Activated gamma-delta T cell treated with Interleukin-2 at 50 U/mL for 16 hours (primary cell): ENCODE data around the gene AP2M1.
"Not testable (repeated sequence)": the region's sequence is repeated elsewhere in the genome, so short reads cannot be mapped to it uniquely, and the experiment has no call there.

ENCODE experiments used
- DNase-seq: peaks from one replicate; pipeline ENCODE4 v3.0.0-alpha.2; 2020

AP2M1 gene

DNA sequence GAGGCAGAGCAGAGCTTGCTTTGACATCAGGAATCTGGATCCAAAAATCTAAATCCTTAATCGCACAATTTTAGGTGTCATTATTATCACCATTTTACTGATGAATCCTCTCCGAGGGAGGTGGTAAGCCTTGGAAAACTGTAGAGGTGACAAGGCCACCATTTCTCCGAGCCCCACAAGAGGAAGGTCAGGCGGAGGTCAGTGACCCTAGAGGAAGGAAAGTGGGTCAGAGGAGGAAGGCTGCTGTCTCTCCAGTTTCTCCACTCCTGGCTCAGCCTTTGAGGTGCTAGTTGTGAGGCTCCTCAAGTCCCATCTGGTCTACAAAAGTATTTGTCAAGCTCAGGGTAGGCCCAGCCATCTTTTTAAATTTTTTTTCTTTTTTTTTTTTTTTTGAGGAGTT is 16.3 kb upstream of the AP2M1 start:
- DNase-seq, result no peak

DNA sequence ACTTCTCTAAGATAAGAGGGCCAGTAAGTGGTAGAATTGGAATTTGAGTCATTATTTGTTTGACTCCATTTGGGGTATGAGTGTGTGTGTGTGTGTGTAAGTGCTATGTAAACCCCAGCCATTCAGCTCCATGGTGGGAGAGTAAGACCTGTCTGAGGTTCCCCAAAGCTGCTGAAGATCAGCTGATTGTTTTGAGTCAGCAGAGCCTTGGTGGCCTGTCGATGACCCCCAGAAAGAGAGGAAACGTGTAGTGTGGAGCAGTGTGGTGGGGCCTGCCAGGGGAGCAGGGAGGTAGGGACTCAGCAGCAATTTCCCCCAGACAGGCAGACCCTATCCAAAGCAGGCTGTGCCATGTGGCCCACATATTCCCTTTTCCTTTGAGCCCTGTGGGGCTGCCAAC is 14.2 kb upstream of the AP2M1 start:
- DNase-seq, result no peak

DNA sequence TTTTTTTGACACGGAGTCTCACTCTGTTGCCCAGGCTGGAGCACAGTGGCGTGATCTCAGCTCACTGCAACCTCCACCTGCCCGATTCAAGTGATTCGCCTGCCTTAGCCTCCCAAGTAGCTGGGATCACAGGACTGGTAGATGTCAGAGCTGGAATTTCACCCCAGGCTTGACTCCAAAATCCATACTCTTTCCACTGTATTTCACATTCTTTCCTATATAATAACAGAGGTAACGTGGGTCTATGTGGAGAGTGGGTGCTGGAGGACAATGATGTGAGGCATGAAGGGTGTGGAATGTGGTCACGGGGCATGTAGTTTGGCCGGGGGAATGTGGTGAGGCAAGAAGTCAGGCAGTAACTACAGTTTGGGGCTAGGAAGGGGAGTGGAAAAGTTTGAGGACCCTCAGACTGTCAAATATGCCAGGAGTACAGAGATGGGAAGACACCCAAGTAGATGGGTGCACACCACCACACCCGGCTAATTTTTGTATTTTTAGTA is 12.0 kb upstream of the AP2M1 start:
- not testable (repeated sequence) for DNase-seq

DNA sequence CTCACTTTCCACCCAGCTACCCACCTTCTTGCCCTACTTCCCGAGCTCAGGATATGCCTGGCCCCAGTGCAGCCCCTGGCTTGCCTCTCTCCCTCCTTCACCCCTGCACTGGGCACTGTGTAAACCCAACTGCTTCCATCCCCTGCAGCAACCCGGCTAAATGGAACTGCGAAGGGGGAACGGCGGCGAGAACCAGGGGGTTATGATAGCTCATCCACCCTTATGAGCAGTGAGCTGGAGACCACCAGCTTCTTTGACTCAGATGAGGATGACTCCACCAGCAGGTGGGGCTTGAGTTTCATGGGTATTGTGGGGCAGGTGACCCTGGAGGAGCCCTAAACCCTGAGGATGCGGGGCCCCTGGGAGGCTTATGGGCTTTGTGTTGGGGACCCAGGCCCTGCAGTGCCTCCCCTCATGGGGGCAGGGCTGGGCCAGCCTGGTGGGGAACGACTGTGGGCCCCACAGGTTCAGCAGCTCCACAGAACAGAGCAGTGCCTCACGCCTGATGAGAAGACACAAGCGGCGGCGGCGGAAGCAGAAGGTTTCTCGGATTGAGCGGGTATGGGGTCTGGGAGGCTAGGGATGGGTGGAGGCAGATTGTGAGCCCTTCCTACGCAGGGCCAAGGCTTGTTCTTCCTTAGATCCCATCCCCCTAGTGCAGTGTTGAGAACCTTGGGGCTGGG is 9.9 kb upstream of the AP2M1 start:
- DNase-seq, result no peak

DNA sequence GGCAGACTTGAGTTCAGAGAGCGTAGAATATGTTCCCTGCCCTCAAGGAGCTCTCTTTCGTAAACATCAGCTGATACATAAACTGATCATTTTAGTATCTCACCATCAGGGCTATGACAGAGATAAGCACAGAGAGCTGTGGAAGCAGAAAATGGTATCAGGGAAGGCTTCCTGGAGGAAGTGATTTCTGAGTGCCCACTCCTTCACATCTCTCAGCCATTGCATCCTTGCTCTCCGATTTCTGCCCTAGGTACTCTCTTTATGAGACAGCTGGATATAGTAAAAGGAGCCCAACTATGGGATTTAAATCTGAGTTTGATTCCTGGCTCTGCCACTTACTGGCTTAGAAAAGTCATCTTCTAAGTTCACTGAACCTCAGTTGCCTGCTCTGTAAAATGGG is 9.1 kb upstream of the AP2M1 start:
- no peak for DNase-seq

DNA sequence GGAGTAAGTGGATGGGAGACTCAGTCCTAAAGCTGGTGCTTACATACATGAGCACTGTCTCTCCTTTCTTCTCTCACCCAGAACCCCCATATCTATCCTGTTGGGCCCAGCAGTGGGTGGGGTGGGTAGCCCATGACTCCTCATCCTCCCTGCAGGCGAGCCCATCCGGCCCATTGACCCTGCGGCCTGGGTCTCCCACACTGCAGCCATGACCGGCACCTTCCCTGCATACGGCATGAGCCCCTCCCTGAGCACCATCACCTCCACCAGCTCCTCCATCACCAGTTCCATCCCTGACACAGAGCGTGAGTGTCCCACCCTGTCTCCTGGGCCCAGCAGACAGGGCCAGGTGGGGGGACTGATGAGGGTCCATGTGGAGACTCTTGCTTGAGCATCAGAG is 8.0 kb upstream of the AP2M1 start:
- DNase-seq, result no peak

DNA sequence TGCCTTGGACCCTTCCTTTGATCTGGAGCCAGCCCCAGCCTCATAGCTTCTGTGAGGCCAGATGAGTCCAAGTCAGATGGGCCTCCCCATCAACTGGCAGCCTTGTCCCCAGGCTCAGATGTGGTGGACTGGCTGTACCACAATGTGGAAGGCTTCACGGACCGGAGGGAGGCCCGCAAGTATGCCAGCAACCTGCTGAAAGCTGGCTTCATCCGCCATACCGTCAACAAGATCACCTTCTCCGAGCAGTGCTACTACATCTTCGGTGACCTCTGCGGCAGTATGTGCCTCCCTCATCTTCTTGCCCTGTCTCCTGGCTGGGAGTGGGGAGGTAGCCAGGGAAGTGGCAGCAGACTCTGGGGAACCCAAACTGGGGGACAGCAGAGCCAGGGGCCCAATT is 6.9 kb upstream of the AP2M1 start:
- no peak for DNase-seq

DNA sequence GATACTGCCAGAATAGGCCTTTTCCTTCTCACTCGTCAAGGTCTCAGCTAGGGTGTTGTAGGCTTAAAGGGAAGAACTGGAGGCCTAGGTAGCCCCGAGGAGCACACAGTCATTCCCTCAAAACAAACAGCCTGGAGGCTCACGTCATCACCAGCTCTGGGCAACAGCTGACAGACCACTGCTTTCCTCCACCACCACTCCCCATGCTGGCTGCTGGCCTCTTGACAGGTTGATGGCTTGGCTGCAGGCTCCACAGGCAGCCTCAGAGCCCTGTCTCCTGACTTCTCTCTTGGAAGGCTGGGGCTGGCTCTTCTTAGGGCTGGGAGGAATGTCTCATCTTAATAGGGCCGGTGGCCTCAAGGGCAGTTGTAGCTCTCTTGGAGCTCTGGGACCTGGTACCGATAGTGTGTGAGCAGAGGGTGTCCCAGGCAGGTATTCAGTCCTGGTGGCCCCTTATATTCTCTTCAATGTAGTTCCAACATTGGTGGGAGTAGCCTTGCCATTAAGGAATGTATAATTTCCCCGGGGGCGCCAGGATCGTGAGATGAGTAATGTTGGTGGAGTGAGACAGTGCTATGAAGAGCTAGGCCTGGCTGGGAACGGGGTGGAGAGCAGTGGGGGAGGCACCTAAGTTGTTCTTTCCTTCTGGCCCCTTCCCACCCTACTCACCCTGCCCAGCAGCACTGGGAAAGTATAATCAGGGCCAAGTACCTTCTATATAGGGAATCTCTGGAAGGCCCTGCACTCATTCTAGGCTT is 6.1 kb upstream of the AP2M1 start:
- no peak for DNase-seq

DNA sequence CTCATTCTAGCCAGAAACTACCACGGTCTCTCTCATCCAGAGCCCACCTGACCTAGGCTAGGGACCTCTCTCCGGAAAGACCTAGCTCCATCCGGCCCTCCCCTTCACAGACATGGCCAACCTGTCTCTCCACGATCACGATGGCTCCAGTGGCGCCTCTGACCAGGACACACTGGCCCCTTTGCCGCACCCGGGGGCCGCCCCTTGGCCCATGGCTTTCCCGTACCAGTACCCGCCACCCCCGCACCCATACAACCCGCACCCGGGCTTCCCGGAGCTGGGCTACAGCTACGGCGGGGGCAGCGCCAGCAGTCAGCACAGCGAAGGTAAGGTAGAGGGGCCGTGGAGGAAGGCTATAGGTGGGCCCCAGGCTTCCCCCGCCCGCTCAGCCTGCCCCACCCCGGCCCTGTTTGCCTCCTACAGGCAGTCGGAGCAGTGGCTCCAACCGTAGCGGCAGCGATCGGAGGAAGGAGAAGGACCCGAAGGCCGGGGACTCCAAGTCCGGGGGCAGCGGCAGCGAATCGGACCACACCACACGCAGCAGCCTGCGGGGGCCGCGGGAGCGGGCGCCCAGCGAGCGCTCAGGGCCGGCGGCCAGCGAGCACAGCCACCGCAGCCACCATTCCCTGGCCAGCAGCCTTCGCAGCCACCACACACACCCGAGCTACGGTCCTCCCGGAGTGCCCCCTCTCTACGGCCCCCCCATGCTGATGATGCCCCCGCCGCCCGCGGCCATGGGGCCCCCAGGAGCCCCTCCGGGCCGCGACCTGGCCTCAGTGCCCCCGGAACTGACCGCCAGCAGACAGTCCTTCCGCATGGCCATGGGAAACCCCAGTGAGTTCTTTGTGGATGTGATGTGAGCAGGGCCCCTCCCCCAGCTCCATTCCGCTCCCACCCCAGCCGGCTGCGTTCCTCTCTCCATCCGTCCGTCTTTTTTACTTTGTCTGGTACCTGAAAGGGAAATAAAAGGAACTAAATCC is 4.5 kb upstream of the AP2M1 start:
- no peak for DNase-seq

DNA sequence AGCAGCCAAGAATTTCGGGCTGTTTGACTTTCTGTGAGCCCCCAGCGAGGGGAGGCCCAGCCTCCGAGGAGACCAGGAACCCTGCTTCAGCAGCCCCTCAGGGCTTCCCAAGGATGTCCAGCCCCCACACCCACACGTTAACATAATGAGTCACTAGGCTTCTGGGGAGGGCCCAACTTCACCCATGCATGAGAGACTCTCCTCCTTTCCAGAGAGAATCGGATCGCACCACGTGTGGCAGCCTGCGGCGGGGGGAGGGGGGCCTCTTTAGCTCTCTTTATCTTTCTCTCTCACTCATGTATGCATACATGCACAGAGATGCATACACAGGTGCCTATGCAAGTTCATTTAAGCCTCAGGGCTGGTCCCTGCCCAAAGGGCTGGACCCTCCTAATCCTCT is 3.1 kb upstream of the AP2M1 start:
- DNase-seq, result no peak

DNA sequence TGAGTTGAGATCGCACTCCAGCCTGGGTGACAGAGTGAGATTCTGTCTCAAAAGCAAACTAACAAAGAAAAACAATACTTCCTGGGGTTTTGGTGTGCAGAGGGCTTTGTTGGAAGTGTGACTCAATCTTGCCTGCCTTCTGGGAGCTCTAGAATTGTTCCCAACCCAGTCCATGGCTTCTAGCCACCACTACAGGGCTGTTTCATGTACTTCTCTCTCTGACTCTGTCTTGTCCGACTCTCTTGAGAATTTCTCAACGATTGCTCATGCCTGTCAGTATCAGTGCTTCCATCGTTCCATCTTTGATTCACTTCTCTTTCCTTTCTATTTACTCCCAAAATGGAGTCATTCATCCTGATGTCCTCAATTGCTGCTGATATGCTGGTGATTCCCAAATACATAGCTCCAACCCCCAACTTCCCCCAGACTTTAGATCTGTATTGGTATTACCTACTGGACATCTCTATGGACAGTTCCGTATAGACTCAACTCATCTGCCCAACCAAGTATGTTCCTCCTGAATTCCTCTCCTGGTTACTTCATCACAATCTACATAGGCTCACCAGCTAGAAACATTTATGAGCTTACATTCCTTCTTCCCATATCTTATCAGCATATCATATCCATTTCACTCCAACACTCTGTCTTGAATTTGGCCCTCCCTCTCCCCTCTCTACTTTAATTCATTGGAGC is 1.8 kb upstream of the AP2M1 start:
- no peak for DNase-seq

DNA sequence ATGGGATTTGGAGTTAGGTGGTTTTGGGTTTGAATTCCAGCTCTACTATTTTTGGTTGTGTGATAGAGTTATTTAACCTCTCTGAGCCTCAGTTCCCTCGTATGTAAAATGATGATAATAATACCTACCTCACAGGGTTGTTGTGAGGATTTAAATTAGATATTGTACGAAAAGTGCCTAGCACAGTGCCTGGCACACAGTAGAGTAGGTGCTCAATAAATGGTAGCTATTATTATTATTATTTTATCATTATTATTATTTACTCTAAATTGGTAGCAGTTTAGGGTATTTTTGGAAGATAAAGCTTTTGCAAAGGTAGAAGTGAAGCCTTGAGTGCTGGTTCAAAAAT is 1.3 kb upstream of the AP2M1 start:
- DNase-seq, result no peak

DNA sequence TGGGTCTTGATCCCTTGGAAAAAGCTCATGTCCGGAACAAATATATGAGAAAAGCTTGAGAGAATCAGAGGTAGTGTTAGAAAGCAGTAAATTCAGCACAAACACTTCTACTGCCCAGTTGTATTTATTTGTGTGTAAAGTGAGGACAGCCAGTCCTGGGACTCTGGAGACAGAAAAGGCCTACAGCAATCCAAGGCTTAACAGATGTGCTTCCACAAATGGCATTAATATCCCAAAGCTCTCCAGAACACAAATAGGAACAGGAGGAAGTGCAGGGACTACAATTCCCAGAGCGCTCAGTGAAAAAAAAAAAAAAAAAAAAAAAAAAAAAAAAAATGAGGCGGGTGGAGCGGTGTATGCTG is 390 bp upstream of the AP2M1 start:
- no peak for DNase-seq

DNA sequence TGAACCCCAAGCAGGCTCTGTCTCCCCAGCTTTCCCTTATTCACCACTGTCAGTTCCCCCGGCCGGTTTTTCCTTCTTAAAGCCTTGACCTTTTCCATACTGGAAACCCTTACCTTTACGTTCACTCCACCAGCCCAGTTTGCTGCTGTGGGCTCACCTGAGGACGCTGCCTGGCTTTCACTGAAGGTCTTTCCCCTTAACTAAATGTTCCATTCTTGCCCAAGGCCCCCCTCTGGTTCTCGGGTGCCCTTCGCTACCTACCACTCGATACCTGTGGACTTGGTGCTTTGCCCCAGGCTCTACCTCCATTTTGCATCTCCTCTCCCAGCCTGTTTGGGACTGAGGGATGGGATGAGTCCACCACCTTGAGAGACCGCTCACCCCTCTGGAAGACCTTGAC is 851 bp downstream of the AP2M1 start:
- no peak for DNase-seq

DNA sequence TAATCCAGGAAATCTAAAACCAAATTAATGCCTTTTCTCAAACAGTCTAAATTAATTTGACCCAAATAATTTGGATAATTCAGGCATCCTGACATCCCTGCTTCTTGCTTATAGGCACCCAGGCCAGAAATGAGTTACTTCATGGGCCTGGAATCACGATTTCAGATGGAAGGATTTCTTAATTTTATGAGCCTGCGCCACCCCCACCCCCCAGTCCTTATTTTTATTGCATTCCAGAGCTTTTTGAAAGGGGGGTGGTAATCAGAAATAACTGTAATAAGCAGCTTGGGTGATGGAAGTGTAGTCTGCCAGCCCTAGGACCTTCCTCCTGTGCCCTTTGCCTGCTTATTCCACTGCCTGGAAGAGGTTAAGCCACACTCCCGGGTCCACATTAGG is 1.3 kb downstream of the AP2M1 start:
- DNase-seq, result no peak

DNA sequence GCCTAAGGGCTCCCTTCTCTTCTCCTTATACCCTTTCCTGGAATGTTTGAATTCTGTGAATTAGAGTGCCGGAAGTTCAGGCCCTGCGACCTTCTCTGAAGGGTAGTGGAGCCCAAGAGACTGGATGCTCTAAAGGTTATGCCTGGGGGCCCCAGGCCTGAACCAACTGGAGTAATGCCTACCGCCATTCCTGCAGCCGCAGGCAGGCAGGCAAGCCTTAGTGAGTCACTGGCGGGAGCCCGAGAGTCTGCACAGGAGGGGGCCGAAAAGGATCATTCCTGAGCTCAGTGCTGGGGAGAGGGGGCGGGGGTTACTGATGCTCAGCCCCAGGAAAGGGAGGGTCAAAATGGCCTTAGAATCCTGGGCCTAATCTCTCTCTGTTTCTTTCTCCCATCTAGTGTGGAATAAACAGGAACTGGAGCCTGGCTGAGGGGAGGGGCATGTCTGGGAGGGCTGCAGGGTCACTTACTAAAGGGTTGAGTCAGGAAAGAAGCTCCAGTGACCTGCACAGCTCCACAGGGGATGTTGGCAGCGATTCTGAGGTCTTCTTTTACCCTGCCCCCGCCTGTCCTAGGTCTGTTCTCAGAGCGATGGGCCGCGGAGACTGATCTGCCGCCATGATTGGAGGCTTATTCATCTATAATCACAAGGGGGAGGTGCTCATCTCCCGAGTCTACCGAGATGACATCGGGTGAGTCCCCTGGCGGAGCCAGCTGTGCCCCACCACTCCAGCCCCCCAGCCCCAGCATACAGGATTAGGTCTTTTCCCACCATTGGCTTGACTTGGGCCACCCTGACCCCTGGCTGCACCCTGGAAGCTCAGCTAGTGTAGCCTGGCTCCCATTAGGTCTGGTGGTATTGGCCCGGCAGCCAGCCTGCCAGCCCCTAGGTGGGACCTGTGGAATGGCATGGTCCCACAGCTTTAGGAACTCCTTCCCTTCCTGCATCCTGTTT is 2.0 kb downstream of the AP2M1 start:
- no peak for DNase-seq

DNA sequence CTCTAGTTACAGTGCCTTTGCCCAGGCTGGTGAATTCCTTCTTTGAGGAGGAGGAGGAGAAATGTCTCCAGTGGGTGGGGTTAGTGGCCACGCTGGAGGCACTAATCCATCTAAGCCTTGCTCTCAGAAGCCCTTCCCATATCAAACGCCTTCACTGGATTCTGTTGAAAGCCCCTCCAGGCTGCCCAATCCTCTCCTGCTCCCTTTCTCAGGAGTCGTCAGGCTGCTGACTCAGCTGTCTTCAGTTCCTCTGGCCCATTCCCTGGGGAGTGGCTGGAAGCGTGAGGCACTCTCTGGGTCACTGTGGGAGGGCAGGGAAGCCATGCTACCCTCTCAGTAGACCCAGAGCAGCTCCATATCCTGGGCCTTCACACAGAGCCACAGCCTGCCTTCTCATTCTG is 2.7 kb downstream of the AP2M1 start:
- no peak for DNase-seq

DNA sequence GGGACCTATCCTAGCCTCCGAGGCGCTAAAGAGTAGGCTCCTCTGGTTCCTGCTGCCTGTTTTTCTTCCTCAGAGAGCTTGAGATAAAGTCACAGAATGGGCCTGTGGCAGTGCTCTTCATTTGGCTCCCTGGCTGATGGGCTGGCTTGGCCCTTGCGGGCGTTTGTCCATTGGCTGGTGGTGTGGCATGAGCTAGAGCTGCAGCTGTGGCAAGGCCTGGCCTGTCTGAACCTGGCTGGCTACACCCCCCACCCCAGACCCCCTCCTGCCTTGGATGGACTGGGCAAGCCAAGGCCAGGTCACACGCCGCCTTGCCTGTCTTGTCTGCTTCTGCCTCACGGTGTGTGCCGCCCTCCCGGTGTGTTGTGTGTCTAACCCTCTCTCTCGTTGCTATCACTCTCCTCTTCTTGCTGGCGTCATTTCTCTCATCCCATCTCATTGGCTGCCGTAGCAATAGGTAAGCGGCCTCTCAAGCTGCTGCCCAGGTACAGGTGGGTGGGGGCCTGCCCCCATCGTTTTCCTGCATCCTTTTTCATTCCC is 3.2 kb downstream of the AP2M1 start:
- no peak for DNase-seq

DNA sequence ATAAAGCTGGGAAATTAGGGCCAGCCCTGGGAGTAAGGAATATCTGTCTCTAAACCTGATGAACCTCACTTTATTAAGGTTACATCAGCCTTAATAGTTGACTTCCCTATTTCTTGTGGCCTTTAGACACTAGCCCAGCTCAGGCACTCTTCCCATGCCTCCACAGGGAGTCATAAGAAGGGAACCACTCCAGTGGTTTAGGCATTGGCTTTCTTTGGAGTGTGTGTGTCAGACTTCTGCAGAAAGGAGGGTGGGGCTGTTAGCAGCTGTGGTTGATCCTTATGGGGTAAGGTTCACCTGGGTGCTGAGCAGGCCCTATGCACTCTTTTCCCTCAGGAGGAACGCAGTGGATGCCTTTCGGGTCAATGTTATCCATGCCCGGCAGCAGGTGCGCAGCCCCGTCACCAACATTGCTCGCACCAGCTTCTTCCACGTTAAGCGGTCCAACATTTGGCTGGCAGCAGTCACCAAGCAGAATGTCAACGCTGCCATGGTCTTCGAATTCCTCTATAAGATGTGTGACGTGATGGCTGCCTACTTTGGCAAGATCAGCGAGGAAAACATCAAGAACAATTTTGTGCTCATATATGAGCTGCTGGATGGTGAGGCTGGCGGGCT is 4.0 kb downstream of the AP2M1 start:
- DNase-seq, result no peak

DNA sequence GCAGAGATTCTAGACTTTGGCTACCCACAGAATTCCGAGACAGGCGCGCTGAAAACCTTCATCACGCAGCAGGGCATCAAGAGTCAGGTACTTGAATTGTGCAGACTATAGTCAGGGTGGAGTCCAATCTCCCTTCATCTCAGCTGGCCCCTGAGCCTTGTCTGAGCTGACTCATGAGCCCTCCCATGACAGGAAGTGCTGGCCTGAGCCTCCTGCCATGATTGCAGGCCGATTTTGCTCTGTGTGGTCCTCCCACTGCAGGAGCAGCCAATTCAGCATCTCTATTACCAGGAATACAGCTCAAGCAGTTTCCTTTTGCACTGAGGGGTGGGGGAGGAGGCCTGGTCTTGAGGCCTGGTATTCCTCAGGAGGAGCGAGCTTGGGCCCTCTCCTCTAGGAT is 5.5 kb downstream of the AP2M1 start:
- DNase-seq, result no peak

DNA sequence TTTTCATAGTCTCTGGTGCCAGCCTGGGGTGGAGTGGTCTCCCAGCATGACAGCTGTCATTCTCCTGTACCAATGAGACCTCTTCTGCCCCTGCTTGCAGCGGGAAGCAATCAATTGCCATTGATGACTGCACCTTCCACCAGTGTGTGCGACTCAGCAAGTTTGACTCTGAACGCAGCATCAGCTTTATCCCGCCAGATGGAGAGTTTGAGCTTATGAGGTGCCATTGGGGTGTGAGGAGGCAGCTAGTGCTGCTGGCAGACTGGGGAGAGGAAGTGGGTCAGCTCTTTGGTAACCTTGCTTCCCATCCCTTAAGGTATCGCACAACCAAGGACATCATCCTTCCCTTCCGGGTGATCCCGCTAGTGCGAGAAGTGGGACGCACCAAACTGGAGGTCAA is 6.9 kb downstream of the AP2M1 start:
- DNase-seq, result no peak
